ENCODE data around the gene SNCG.
"Not testable (repeated sequence)": the region's sequence is repeated elsewhere in the genome, so short reads cannot be mapped to it uniquely, and the experiment has no call there.

The SNCG gene

DNA sequence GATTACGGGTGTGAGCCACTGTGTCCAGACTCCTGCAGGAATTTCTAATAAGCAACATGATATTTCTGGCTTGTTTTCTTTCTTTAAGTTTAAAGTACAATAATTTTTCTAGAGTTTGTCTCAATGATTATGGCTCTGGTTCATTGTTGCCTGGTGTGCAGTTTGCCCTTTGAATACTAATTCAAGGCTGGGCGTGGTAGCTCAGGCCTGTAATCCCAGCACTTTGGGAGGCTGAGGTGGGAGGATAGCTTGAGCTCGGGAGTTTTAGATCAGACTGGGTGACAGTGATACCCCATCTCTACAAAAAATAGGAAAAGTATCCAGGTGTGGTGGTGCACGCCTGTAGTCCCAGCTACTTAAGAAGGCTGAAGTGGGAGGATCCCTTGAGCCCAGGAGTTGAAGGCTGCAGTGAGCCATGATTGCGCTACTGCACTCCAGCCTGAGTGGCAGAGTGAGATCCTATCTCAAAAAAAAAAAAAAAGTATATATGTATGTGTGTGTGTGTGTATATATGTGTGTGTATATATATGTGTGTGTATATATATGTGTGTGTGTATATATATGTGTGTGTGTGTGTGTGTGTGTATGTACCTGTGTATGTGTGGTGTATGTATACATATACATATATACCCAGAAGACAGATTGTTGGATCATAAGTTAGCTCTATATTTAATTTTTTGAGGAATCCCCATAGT is 18.1 kb downstream of the SNCG start:
- Histone ChIP-seq H2BK15ac (ENCODE audit: low read length) (no peak overlapping the region), H3K4me1 (ENCODE audit: control insufficient read depth in 2 of 2, insufficient read depth in 1 of 2, low read depth in 1 of 2, low read length in 2 of 2) (peaks cover 0 to 4% of the 10 kb centered on the region in 2 donors), H3K4me3 (ENCODE audit: low read length in 2 of 2) (no peak overlapping the region), H3K27me3 (ENCODE audit: control insufficient read depth in 3 of 3, insufficient read depth in 3 of 3, low read depth in 1 of 3, low read length in 3 of 3) (peaks cover 0 to 6% (median 0%) of the 10 kb centered on the region in 3 experiments), H4K8ac (ENCODE audit: low read depth, low read length) (no peak overlapping the region), H3K4me2 (ENCODE audit: insufficient read depth, low read length, poor library complexity, severe bottlenecking) (no peak overlapping the region), H2BK120ac (ENCODE audit: low read depth, low read length) (no peak overlapping the region), H2AK5ac (ENCODE audit: low read depth, low read length) (no peak overlapping the region), H2BK5ac (ENCODE audit: low read length) (no peak overlapping the region), H3K14ac (ENCODE audit: low read length) (no peak overlapping the region), H3K36me3 (replicated peaks in 1 of 2; ENCODE audit: control insufficient read depth in 2 of 2, insufficient read depth in 2 of 2, low read length in 2 of 2) (no peaks in the 10 kb centered on the region), H2BK12ac (ENCODE audit: low read length) (no peak overlapping the region), H3K27ac (replicated peaks; ENCODE audit: low read length) (no peak overlapping the region), H3K23ac (ENCODE audit: low read depth, low read length, poor library complexity) (no peak overlapping the region), H3K4ac (ENCODE audit: low read length) (no peak overlapping the region), H4K91ac (ENCODE audit: low read depth, low read length, poor library complexity) (no peak overlapping the region), H3K9ac (ENCODE audit: low read depth, low read length, poor library complexity) (no peak overlapping the region), H3K18ac (ENCODE audit: low read length) (no peak overlapping the region), H3K79me1 (ENCODE audit: low read depth, low read length) (no peaks in the 10 kb centered on the region), H2AFZ (ENCODE audit: low read length) (no peak overlapping the region), H3K9me3 (replicated peaks in 1 of 2; ENCODE audit: control insufficient read depth in 2 of 2, insufficient read depth in 1 of 2, low read depth in 1 of 2, low read length in 2 of 2) (peaks cover 0 to 6% of the 10 kb centered on the region in 2 donors)
- no peak for DNase-seq (ENCODE audit: low spot score)
- no CpG with 5 or more reads among the region's 5 CpGs for WGBS, 2 donors (ENCODE audit: extremely low coverage in 2 of 2, insufficient read length in 2 of 2, insufficient replicate concordance in 1 of 2)

DNA sequence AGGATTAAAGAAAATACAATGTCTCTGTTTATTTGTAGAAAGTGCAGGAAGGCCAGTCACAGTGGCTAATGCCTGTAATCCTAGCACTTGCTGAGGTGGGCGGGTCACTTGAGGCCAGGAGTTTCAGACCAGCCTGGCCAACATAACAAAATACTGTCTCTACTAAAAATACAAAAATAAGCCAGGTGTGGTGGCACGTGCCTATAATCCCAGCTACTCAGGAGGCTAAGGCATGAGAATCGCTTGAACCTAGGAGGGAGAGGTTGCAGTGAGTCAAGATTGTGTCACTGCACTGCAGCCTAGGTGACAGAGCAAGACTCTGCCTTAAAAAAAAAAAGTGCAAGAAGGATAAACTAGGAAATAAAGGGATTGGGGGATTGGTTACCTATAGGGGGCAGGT is 20.1 kb downstream of the SNCG start:
- H2BK12ac ChIP-seq (ENCODE audit: low read length); H3K9ac ChIP-seq (ENCODE audit: low read depth, low read length, poor library complexity); H2BK120ac ChIP-seq (ENCODE audit: low read depth, low read length); H3K18ac ChIP-seq (ENCODE audit: low read length); H4K8ac ChIP-seq (ENCODE audit: low read depth, low read length); H3K9me3 ChIP-seq (replicated peaks in 1 of 2; ENCODE audit: control insufficient read depth in 2 of 2, insufficient read depth in 1 of 2, low read depth in 1 of 2, low read length in 2 of 2); H3K14ac ChIP-seq (ENCODE audit: low read length); H3K4ac ChIP-seq (ENCODE audit: low read length); H3K4me3 ChIP-seq (ENCODE audit: low read length in 2 of 2); H2BK5ac ChIP-seq (ENCODE audit: low read length); H2BK15ac ChIP-seq (ENCODE audit: low read length); H3K27me3 ChIP-seq (ENCODE audit: control insufficient read depth in 3 of 3, insufficient read depth in 3 of 3, low read depth in 1 of 3, low read length in 3 of 3); DNase-seq (ENCODE audit: low spot score); H4K91ac ChIP-seq (ENCODE audit: low read depth, low read length, poor library complexity); H2AK5ac ChIP-seq (ENCODE audit: low read depth, low read length); H3K4me2 ChIP-seq (ENCODE audit: insufficient read depth, low read length, poor library complexity, severe bottlenecking); H3K23ac ChIP-seq (ENCODE audit: low read depth, low read length, poor library complexity); H3K4me1 ChIP-seq (ENCODE audit: control insufficient read depth in 2 of 2, insufficient read depth in 1 of 2, low read depth in 1 of 2, low read length in 2 of 2); H2AFZ ChIP-seq (ENCODE audit: low read length); H3K36me3 ChIP-seq (replicated peaks in 1 of 2; ENCODE audit: control insufficient read depth in 2 of 2, insufficient read depth in 2 of 2, low read length in 2 of 2); H3K27ac ChIP-seq (replicated peaks; ENCODE audit: low read length); H3K79me1 ChIP-seq (ENCODE audit: low read depth, low read length): not testable (repeated sequence)
- WGBS, 2 donors (ENCODE audit: extremely low coverage in 2 of 2, insufficient read length in 2 of 2, insufficient replicate concordance in 1 of 2), result no CpG with 5 or more reads among the region's 3 CpGs

DNA sequence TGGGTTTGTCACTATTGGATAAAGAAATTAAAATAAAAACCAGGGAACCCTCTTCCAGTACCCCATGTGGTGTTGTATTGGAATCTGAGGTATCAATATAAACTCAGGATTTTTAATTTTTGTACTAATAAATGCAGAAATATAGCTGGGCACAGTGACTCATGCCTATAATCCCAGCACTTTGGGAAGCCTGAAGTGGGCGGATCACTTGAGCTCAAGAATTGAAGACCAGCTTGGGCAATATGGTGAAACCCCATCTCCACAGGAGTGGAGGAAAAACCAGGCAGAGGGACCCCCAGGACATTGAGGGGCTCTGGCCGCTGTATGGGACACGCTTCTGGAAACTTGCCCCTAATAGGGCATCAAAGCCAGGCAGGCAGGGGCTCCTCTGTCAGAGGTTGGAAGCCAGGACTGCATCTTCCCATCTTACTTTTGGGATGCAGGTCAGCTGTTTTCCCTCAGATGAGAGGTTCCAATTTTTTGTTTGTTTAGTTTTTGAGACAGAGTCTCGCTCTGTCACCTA is 21.0 kb downstream of the SNCG start:
- Histone ChIP-seq H4K91ac (ENCODE audit: low read depth, low read length, poor library complexity) (no peak overlapping the region), H3K4me1 (ENCODE audit: control insufficient read depth in 2 of 2, insufficient read depth in 1 of 2, low read depth in 1 of 2, low read length in 2 of 2) (no peaks in the 10 kb centered on the region), H3K4ac (ENCODE audit: low read length) (no peak overlapping the region), H3K4me3 (ENCODE audit: low read length in 2 of 2) (no peak overlapping the region), H2AFZ (ENCODE audit: low read length) (no peak overlapping the region), H3K4me2 (ENCODE audit: insufficient read depth, low read length, poor library complexity, severe bottlenecking) (no peak overlapping the region), H2AK5ac (ENCODE audit: low read depth, low read length) (peak overlapping the region; percentile 68), H3K36me3 (replicated peaks in 1 of 2; ENCODE audit: control insufficient read depth in 2 of 2, insufficient read depth in 2 of 2, low read length in 2 of 2) (no peaks in the 10 kb centered on the region), H3K14ac (ENCODE audit: low read length) (no peak overlapping the region), H3K27me3 (ENCODE audit: control insufficient read depth in 3 of 3, insufficient read depth in 3 of 3, low read depth in 1 of 3, low read length in 3 of 3) (peaks cover 0 to under 1% (median 0%) of the 10 kb centered on the region in 3 experiments), H3K27ac (replicated peaks; ENCODE audit: low read length) (no peak overlapping the region), H3K18ac (ENCODE audit: low read length) (no peak overlapping the region), H2BK15ac (ENCODE audit: low read length) (no peak overlapping the region), H4K8ac (ENCODE audit: low read depth, low read length) (no peak overlapping the region), H2BK12ac (ENCODE audit: low read length) (no peak overlapping the region), H3K9me3 (replicated peaks in 1 of 2; ENCODE audit: control insufficient read depth in 2 of 2, insufficient read depth in 1 of 2, low read depth in 1 of 2, low read length in 2 of 2) (no peaks in the 10 kb centered on the region), H2BK5ac (ENCODE audit: low read length) (no peak overlapping the region), H3K79me1 (ENCODE audit: low read depth, low read length) (no peaks in the 10 kb centered on the region), H3K9ac (ENCODE audit: low read depth, low read length, poor library complexity) (no peak overlapping the region), H3K23ac (ENCODE audit: low read depth, low read length, poor library complexity) (no peak overlapping the region), H2BK120ac (ENCODE audit: low read depth, low read length) (no peak overlapping the region)
- DNase-seq (ENCODE audit: low spot score), result no peak
- no CpG with 5 or more reads among the region's 4 CpGs for WGBS, 2 donors (ENCODE audit: extremely low coverage in 2 of 2, insufficient read length in 2 of 2, insufficient replicate concordance in 1 of 2)

DNA sequence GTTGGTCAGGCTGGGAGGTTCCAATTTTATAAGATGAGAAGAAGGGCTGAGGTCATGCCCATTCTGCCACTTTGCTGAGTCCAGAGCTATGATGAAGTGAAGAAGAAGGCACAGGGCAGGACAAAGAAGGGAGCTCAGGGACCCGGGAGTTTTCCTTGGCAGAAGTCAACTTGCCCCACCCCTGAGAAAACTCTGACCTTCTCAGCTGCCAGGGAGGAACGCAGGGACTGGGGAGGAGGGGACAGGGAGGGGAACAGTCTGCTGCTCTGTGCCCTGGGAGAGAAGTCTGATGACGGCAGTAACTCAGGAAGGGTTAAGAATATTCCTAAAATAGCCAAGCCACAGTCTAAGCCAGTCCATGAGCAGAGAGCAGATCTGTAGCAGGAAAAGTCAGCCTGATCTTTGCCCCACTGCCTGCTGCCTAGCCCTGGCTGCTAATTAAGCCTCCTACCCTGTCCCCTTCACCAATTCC is 21.6 kb downstream of the SNCG start:
- H3K4ac ChIP-seq (ENCODE audit: low read length), result no peak overlapping the region
- H2BK15ac ChIP-seq (ENCODE audit: low read length), result no peak overlapping the region

More for the DNA sequence above, 21.6 kb downstream of the SNCG start:
- no CpG with 5 or more reads among the region's 3 CpGs for WGBS, 2 donors (ENCODE audit: extremely low coverage in 2 of 2, insufficient read length in 2 of 2, insufficient replicate concordance in 1 of 2)
- H3K4me1 ChIP-seq (ENCODE audit: control insufficient read depth in 2 of 2, insufficient read depth in 1 of 2, low read depth in 1 of 2, low read length in 2 of 2), result no peaks in the 10 kb centered on the region
- no peak overlapping the region for H2BK5ac ChIP-seq (ENCODE audit: low read length)
- H3K9me3 ChIP-seq (replicated peaks in 1 of 2; ENCODE audit: control insufficient read depth in 2 of 2, insufficient read depth in 1 of 2, low read depth in 1 of 2, low read length in 2 of 2), result no peaks in the 10 kb centered on the region
- H2BK12ac ChIP-seq (ENCODE audit: low read length), result no peak overlapping the region
- H3K18ac ChIP-seq (ENCODE audit: low read length), result no peak overlapping the region
- H3K79me1 ChIP-seq (ENCODE audit: low read depth, low read length), result no peaks in the 10 kb centered on the region
- H3K36me3 ChIP-seq (replicated peaks in 1 of 2; ENCODE audit: control insufficient read depth in 2 of 2, insufficient read depth in 2 of 2, low read length in 2 of 2), result no peaks in the 10 kb centered on the region
- no peak overlapping the region for H2BK120ac ChIP-seq (ENCODE audit: low read depth, low read length)
- H3K14ac ChIP-seq (ENCODE audit: low read length), result no peak overlapping the region
- H4K91ac ChIP-seq (ENCODE audit: low read depth, low read length, poor library complexity), result no peak overlapping the region
- no peak overlapping the region for H3K23ac ChIP-seq (ENCODE audit: low read depth, low read length, poor library complexity)
- no peak overlapping the region for H3K27ac ChIP-seq (replicated peaks; ENCODE audit: low read length)
- no peak overlapping the region for H2AFZ ChIP-seq (ENCODE audit: low read length)
- H3K9ac ChIP-seq (ENCODE audit: low read depth, low read length, poor library complexity), result no peak overlapping the region
- H3K4me3 ChIP-seq (ENCODE audit: low read length in 2 of 2), result no peak overlapping the region
- H4K8ac ChIP-seq (ENCODE audit: low read depth, low read length), result no peak overlapping the region
- H3K27me3 ChIP-seq (ENCODE audit: control insufficient read depth in 3 of 3, insufficient read depth in 3 of 3, low read depth in 1 of 3, low read length in 3 of 3), result no peaks in the 10 kb centered on the region
- H3K4me2 ChIP-seq (ENCODE audit: insufficient read depth, low read length, poor library complexity, severe bottlenecking), result no peak overlapping the region
- H2AK5ac ChIP-seq (ENCODE audit: low read depth, low read length), result no peak overlapping the region
- no peak for DNase-seq (ENCODE audit: low spot score)

All from neuronal stem cell (in vitro differentiated cells).